Lung (tissue), 12 donors: ENCODE measurements around the gene LLGL1. TPM values are rescaled to one million over a fixed set of nuclear protein-coding genes. Genes with fewer than 3 reads are reported as not detected.
A peak's percentile ranks its signal among the peaks of the same experiment; 100 is the strongest.

Experiments
- ATAC-seq: fragments of 200-7000 bp; cut with Tn5 transposase; one replicate; pipeline ENCODE4 v1.9.1; 2020; ENCODE audit warnings: moderate number of reproducible peaks; ENCODE audit not compliant: insufficient read depth, low FRiP score
- DNase-seq, 3 donors: peaks; one replicate each; pipeline ENCODE4 v3.0.0-alpha.2; 2013 to 2017
- H3K27ac ChIP-seq, 2 donors: one replicate each; pipeline ENCODE4 v1.5.1; 2013; ENCODE audit warnings: mild to moderate bottlenecking in 2 of 2, moderate library complexity in 2 of 2, control low read depth in 1 of 2, inconsistent platforms in 1 of 2, low read depth in 1 of 2, low read length in 1 of 2
- H3K27me3 ChIP-seq, 3 donors: one replicate each; pipeline ENCODE4 v1.5.1; 2013; ENCODE audit warnings: low read length in 2 of 3; ENCODE audit not compliant: control insufficient read depth in 3 of 3, insufficient read depth in 3 of 3
- H3K36me3 ChIP-seq, 4 donors: one replicate each; pipeline ENCODE4 v1.5.1; 2013; ENCODE audit warnings: low read length in 4 of 4, mild to moderate bottlenecking in 1 of 4, moderate library complexity in 1 of 4; ENCODE audit not compliant: control insufficient read depth in 4 of 4, insufficient read depth in 4 of 4
- H3K4me1 ChIP-seq, 5 donors: one replicate each; pipeline ENCODE4 v1.5.1; 2013; ENCODE audit warnings: low read length in 5 of 5, mild to moderate bottlenecking in 2 of 5, moderate library complexity in 1 of 5; ENCODE audit not compliant: control insufficient read depth in 5 of 5, insufficient read depth in 5 of 5
- H3K4me3 ChIP-seq: one replicate; pipeline ENCODE4 v1.5.1; 2013; ENCODE audit warnings: mild to moderate bottlenecking, control low read depth, moderate library complexity
- H3K9ac ChIP-seq, 2 donors: one replicate each; pipeline ENCODE4 v1.5.1; 2013; ENCODE audit warnings: low read length in 2 of 2, control low read depth in 1 of 2; ENCODE audit not compliant: insufficient read depth in 1 of 2
- H3K9me3 ChIP-seq, 4 donors: one replicate each; pipeline ENCODE4 v1.5.1; 2013; ENCODE audit warnings: low read length in 3 of 4, mild to moderate bottlenecking in 1 of 4, moderate library complexity in 1 of 4; ENCODE audit not compliant: control insufficient read depth in 4 of 4, insufficient read depth in 3 of 4
- WGBS, 2 donors: extraction: QIAGEN DNeasy Blood & Tissue Kit; methylation state at CpG; one replicate each; pipeline ENCODE4 v1.1.7; 2013; 5-methylcytosine and 5-hydroxymethylcytosine counted together
- polyA plus RNA-seq, 2 donors: library from polyadenylated mRNA; stranded (reverse); fragments of 200-250 nt; gene quantifications; one replicate each; pipeline ENCODE4 v1.2.1, GENCODE V29; 2013
- total RNA-seq, 2 donors: library from RNA; depleted of rRNA in 1 of 2; stranded (reverse); fragments of >200 nt in 1 of 2; gene quantifications; one replicate each; pipeline ENCODE4 v1.2.1, GENCODE V29; 2014 to 2021
- TF ChIP-seq, protein P1 (sequence below): IDR thresholded peaks from 2 replicates; pipeline ENCODE4 v1.5.1; 2012; ENCODE audit warnings: mild to moderate bottlenecking; ENCODE audit errors: control extremely low read depth, extremely low read depth
- donor health status: control.
- donor health status: control.
- donor health status: Bipolar disorder and iron deficiency.
- donor health status: healthy.
- donor health status: DM: yes; HTN: yes; CAD: no.

LLGL1 gene
- total and polyA plus RNA-seq, 4 donors, result 7.1 to 21.8 (median 12.1) TPM

DNA sequence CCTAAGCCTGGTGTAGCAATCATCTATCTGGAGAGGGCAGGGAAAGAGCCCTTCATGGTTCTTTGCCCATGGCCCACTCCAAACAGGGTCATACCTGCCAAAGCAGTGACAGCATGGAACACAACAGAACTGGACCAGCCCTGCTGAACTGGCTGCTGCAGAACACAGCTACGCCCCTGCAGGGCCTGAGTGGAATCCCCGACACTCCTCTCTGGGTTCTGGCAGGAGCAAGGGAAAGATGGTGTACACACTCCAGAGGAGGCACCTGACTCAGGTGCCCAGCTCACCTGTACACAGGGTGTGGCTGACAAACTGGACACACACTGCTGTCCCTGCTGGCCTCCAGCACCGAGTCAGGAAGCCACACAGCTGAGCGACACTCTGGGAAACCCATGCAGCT lies 54.8 kb downstream of the LLGL1 start:
- peaks cover 0 to 5% (median 0%) of the 10 kb centered on the region in 5 donors for H3K4me1 ChIP-seq
- H3K4me3 ChIP-seq, result no peak overlapping the region
- peaks cover 22 to 61% (median 50%) of the 10 kb centered on the region in 4 donors for H3K36me3 ChIP-seq
- H3K9ac ChIP-seq, result no peak overlapping the region
- peak; percentile 69 for ATAC-seq
- 79 to 91% methylated on average over 4 of the region's 4 CpGs for WGBS, 2 donors
- H3K9me3 ChIP-seq, result no peaks in the 10 kb centered on the region
- TF ChIP-seq, protein P1, sequence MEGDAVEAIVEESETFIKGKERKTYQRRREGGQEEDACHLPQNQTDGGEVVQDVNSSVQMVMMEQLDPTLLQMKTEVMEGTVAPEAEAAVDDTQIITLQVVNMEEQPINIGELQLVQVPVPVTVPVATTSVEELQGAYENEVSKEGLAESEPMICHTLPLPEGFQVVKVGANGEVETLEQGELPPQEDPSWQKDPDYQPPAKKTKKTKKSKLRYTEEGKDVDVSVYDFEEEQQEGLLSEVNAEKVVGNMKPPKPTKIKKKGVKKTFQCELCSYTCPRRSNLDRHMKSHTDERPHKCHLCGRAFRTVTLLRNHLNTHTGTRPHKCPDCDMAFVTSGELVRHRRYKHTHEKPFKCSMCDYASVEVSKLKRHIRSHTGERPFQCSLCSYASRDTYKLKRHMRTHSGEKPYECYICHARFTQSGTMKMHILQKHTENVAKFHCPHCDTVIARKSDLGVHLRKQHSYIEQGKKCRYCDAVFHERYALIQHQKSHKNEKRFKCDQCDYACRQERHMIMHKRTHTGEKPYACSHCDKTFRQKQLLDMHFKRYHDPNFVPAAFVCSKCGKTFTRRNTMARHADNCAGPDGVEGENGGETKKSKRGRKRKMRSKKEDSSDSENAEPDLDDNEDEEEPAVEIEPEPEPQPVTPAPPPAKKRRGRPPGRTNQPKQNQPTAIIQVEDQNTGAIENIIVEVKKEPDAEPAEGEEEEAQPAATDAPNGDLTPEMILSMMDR, result no peak
- H3K27ac ChIP-seq, result no peak overlapping the region
- no peak for DNase-seq
- H3K27me3 ChIP-seq, result no peaks in the 10 kb centered on the region

- H3K27ac ChIP-seq, result no peak overlapping the region
- H3K4me1 ChIP-seq, result peaks cover 0 to 5% (median 0%) of the 10 kb centered on the region in 5 donors
- DNase-seq (no peak), ATAC-seq (no peak)
- H3K4me3 ChIP-seq, result no peak overlapping the region
- H3K9me3 ChIP-seq, result no peaks in the 10 kb centered on the region
- WGBS, 2 donors, result 62 to 81% methylated on average over 5 of the region's 5 CpGs
- H3K36me3 ChIP-seq, result peaks cover 22 to 65% (median 54%) of the 10 kb centered on the region in 4 donors
- no peak overlapping the region for H3K9ac ChIP-seq
- no peaks in the 10 kb centered on the region for H3K27me3 ChIP-seq
- TF ChIP-seq, protein P1, result no peak
Observed at GRCh38 chr17:18280766-18281371, 55.4 kb downstream of the LLGL1 start.

DNA sequence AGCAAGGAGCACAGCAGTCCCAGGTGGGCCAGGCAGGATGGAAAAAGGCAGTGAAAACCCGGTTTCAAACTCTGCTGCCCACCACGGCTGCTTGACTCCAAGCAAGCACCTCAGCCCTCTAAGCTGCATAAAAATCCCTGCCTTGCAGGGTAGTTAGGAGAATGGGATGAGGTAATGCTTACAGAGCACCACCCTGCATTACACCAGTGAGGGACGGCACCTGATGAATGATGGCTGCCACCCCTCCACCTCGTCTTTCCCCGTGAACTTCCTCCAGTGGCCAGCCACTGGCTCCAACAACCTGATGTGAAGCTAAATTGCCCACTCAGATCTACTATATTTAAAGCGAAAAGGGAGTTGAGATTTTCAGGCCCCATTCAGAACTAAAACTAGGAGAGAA lies 56.4 kb downstream of the LLGL1 start:
- ATAC-seq (no peak), DNase-seq (no peak)
- Histone ChIP-seq H3K27ac (no peak overlapping the region), H3K9ac (no peak overlapping the region), H3K4me3 (no peak overlapping the region), H3K9me3 (no peaks in the 10 kb centered on the region), H3K27me3 (no peaks in the 10 kb centered on the region), H3K4me1 (peaks cover 0 to 5% (median 0%) of the 10 kb centered on the region in 5 donors), H3K36me3 (peaks cover 22 to 56% (median 48%) of the 10 kb centered on the region in 4 donors)
- TF ChIP-seq, protein P1, result no peak
- 90 to 93% methylated on average over 6 of the region's 6 CpGs for WGBS, 2 donors

GRCh38 chr17:18285296-18285695 lies 59.9 kb downstream of the LLGL1 start:
- Histone ChIP-seq H3K27me3 (no peaks in the 10 kb centered on the region), H3K27ac (no peak overlapping the region), H3K4me3 (no peak overlapping the region), H3K4me1 (peaks cover 0 to 5% (median 0%) of the 10 kb centered on the region in 5 donors), H3K36me3 (peaks cover 18 to 56% (median 48%) of the 10 kb centered on the region in 4 donors), H3K9ac (no peak overlapping the region), H3K9me3 (no peaks in the 10 kb centered on the region)
- ATAC-seq, result no peak
- no peak for DNase-seq
- TF ChIP-seq, protein P1, result no peak
- 96 to 98% methylated on average over 11 of the region's 11 CpGs for WGBS, 2 donors
